Fibroblast of mammary gland (primary cell): ENCODE results near the gene DNM2.

Source experiments
- DNase-seq: peaks from one replicate; pipeline ENCODE4 v3.0.0-alpha.2; 2010; ENCODE audit warnings: low read depth
- H3K4me3 ChIP-seq: 2 replicates; pipeline ENCODE4 v1.5.1; 2011; ENCODE audit warnings: low read depth, mild to moderate bottlenecking, low read length, moderate library complexity; ENCODE audit not compliant: control insufficient read depth
- CTCF ChIP-seq: conservative IDR thresholded peaks from 2 replicates; pipeline ENCODE4 v1.5.1; 2011; ENCODE audit warnings: low read depth, low read length, inconsistent platforms; ENCODE audit not compliant: control insufficient read depth, insufficient read depth

DNM2 gene

GRCh38 chr19:10858204-10858828 lies 140.4 kb downstream of the DNM2 start:
- peak; percentile 93 for TF ChIP-seq CTCF
- peak; percentile 28 for DNase-seq

GRCh38 chr19:10861103-10861651 lies 143.3 kb downstream of the DNM2 start:
- peak; percentile 59 for TF ChIP-seq CTCF
- no peak for DNase-seq
- H3K4me3 ChIP-seq, result no peak overlapping the region

More at GRCh38 chr19:10858204-10858828, 140.4 kb downstream of the DNM2 start:
- no peak overlapping the region for H3K4me3 ChIP-seq

- H3K4me3 ChIP-seq, result no peak overlapping the region
- no peak for DNase-seq
- no peak for TF ChIP-seq CTCF
These were observed 144.8 kb downstream of the DNM2 start for GRCh38 chr19:10862561-10863106.

- H3K4me3 ChIP-seq, result no peak overlapping the region
- no peak for TF ChIP-seq CTCF
- peak; percentile 72 for DNase-seq
These were observed 145.3 kb downstream of the DNM2 start for GRCh38 chr19:10863107-10863717.

- H3K4me3 ChIP-seq, result no peak overlapping the region
- TF ChIP-seq CTCF, result peak; percentile 91
- DNase-seq, result peak; percentile 71
These were observed 146.6 kb downstream of the DNM2 start for GRCh38 chr19:10864538-10864899.

GRCh38 chr19:10866495-10866894 lies 148.6 kb downstream of the DNM2 start:
- no peak for DNase-seq
- no peak overlapping the region for H3K4me3 ChIP-seq
- no peak for TF ChIP-seq CTCF
